Uterus (tissue), 4 donors: ENCODE measurements around the gene SLC6A19. TPM values are rescaled to one million over a fixed set of nuclear protein-coding genes. Genes with fewer than 3 reads are reported as not detected.

ENCODE experiments used
- DNase-seq, 2 donors: peaks; one replicate each; pipeline ENCODE4 v3.0.0-alpha.2; 2019 to 2020
- H3K27ac ChIP-seq, 2 donors: fragments of 200-600 bp; sonication (generic); 1 replicate in 1 of 2; 2 replicates in 1 of 2; pipeline ENCODE4 v1.5.1; 2016 to 2018
- H3K27me3 ChIP-seq, 2 donors: fragments of 200-600 bp; sonication (generic); one replicate each; pipeline ENCODE4 v1.5.1; 2018 to 2019; ENCODE audit warnings: control low read depth in 1 of 2
- H3K36me3 ChIP-seq, 2 donors: fragments of 200-600 bp; sonication (generic); one replicate each; pipeline ENCODE4 v1.5.1; 2019; ENCODE audit warnings: control low read depth in 1 of 2
- H3K4me1 ChIP-seq, 2 donors: fragments of 200-600 bp; sonication (generic); one replicate each; pipeline ENCODE4 v1.5.1; 2018 to 2019; ENCODE audit warnings: control low read depth in 1 of 2
- H3K4me3 ChIP-seq, 2 donors: fragments of 200-600 bp; sonication (generic); 1 replicate in 1 of 2; 2 replicates in 1 of 2; pipeline ENCODE4 v1.5.1; 2018 to 2019; ENCODE audit warnings: mild to moderate bottlenecking in 1 of 2
- H3K9me3 ChIP-seq, 2 donors: fragments of 200-600 bp; sonication (generic); one replicate each; pipeline ENCODE4 v1.5.1; 2019; ENCODE audit warnings: control low read depth in 1 of 2
- CTCF ChIP-seq, 4 experiments: fragments of 200-600 bp in 2 of 4; fragments of 450-650 bp in 2 of 4; sonication (generic) in 2 of 4; IDR thresholded peaks; one replicate each; pipeline ENCODE4 v1.5.1; 2016 to 2019; ENCODE audit warnings: antibody characterized with exemption in 4 of 4, mild to moderate bottlenecking in 2 of 4, moderate library complexity in 1 of 4
- POLR2A ChIP-seq, 2 donors: fragments of 450-650 bp; IDR thresholded peaks; one replicate each; pipeline ENCODE4 v1.6.1; 2016; ENCODE audit warnings: antibody characterized with exemption in 2 of 2, mild to moderate bottlenecking in 1 of 2, moderate library complexity in 1 of 2
- intact Hi-C: fragments of 100-400 bp; cut with DNase I; formaldehyde crosslinking; loops from one replicate; pipeline ENCODE4 v1.15.1; 2023; ENCODE audit warnings: low total_unique reads
- total RNA-seq, 4 donors: library from RNA; depleted of rRNA in 3 of 4; stranded (reverse); fragments of >200 nt in 3 of 4; gene quantifications; one replicate each; pipeline versions ENCODE4 v1.1.0 to v1.2.4, GENCODE V29; 2014 to 2023
- donor health status: DM: yes; HTN: yes; CAD: no.

Gene SLC6A19
- total RNA-seq, 4 donors from 2014 or later: under 0.01 TPM; not detected in 3

GRCh38 chr5:1214163-1214935, 13.0 kb downstream of the SLC6A19 start:
- Histone ChIP-seq H3K27me3 (no peaks in the 10 kb centered on the region), H3K27ac (no peak overlapping the region), H3K4me3 (no peak overlapping the region), H3K9me3 (no peaks in the 10 kb centered on the region), H3K36me3 (no peaks in the 10 kb centered on the region), H3K4me1 (no peaks in the 10 kb centered on the region)
- intact Hi-C loops: no loop called here
- TF ChIP-seq CTCF (IDR thresholded peaks at IDR 0.05) (no peak), POLR2A (IDR thresholded peaks at IDR 0.05) (no peak)
- no peak for DNase-seq

- intact Hi-C loops: no loop called here
- Histone ChIP-seq H3K27ac (no peak overlapping the region), H3K9me3 (no peaks in the 10 kb centered on the region), H3K4me3 (no peak overlapping the region), H3K4me1 (no peaks in the 10 kb centered on the region), H3K36me3 (no peaks in the 10 kb centered on the region), H3K27me3 (no peaks in the 10 kb centered on the region)
- TF ChIP-seq POLR2A (IDR thresholded peaks at IDR 0.05) (no peak), CTCF (IDR thresholded peaks at IDR 0.05) (no peak)
- no peak for DNase-seq
Observed at GRCh38 chr5:1214936-1215220, 13.5 kb downstream of the SLC6A19 start.

GRCh38 chr5:1215320-1216096, 14.1 kb downstream of the SLC6A19 start:
- TF ChIP-seq CTCF (IDR thresholded peaks at IDR 0.05): no peak
- no peak for TF ChIP-seq POLR2A (IDR thresholded peaks at IDR 0.05)
- intact Hi-C loops: no loop called here
- DNase-seq: no peak
- H3K27me3 ChIP-seq: no peaks in the 10 kb centered on the region
- H3K4me1 ChIP-seq: no peaks in the 10 kb centered on the region
- no peaks in the 10 kb centered on the region for H3K9me3 ChIP-seq
- H3K36me3 ChIP-seq: no peaks in the 10 kb centered on the region
- H3K27ac ChIP-seq: no peak overlapping the region
- no peak overlapping the region for H3K4me3 ChIP-seq

GRCh38 chr5:1216211-1216917, 15.0 kb downstream of the SLC6A19 start:
- no peak overlapping the region for H3K4me3 ChIP-seq
- TF ChIP-seq CTCF (IDR thresholded peaks at IDR 0.05): no peak
- TF ChIP-seq POLR2A (IDR thresholded peaks at IDR 0.05): no peak
- no peak for DNase-seq
- no peaks in the 10 kb centered on the region for H3K36me3 ChIP-seq
- no peaks in the 10 kb centered on the region for H3K4me1 ChIP-seq
- H3K27ac ChIP-seq: no peak overlapping the region
- H3K9me3 ChIP-seq: no peaks in the 10 kb centered on the region
- no peaks in the 10 kb centered on the region for H3K27me3 ChIP-seq
- intact Hi-C loops: no loop called here

- intact Hi-C loops: no loop called here
- Histone ChIP-seq H3K4me1 (no peaks in the 10 kb centered on the region), H3K27me3 (no peaks in the 10 kb centered on the region), H3K36me3 (no peaks in the 10 kb centered on the region), H3K4me3 (no peak overlapping the region), H3K27ac (no peak overlapping the region), H3K9me3 (no peaks in the 10 kb centered on the region)
- no peak for TF ChIP-seq POLR2A (IDR thresholded peaks at IDR 0.05)
- TF ChIP-seq CTCF (IDR thresholded peaks at IDR 0.05): no peak
- DNase-seq: no peak
Observed at GRCh38 chr5:1216918-1217295, 15.5 kb downstream of the SLC6A19 start.
